Adrenal gland (tissue), 12 donors: ENCODE data around the gene PDE10A. TPM values are rescaled to one million over a fixed set of nuclear protein-coding genes. Genes with fewer than 3 reads are reported as not detected.

Experiments
- DNase-seq, 7 donors: peaks; one replicate each; pipeline ENCODE4 v3.0.0-alpha.2; 2019 to 2020
- H3K27ac ChIP-seq, 5 donors: fragments of 200-600 bp; sonication (generic) in 4 of 5; 1 replicate in 3 of 5; 2 replicates in 2 of 5; pipeline versions ENCODE4 v1.5.1 to v1.8.0; 2016 to 2020; ENCODE audit warnings: mild to moderate bottlenecking in 1 of 5
- H3K27me3 ChIP-seq: fragments of 200-600 bp; 2 replicates; pipeline ENCODE4 v1.8.0; 2021
- H3K36me3 ChIP-seq, 2 donors: fragments of 200-600 bp; replicated peaks in 1 of 2; 1 replicate in 1 of 2; 2 replicates in 1 of 2; pipeline versions ENCODE4 v1.5.1 to v1.8.0; 2018 to 2022
- H3K4me1 ChIP-seq, 2 donors: fragments of 200-600 bp; replicated peaks in 1 of 2; 1 replicate in 1 of 2; 2 replicates in 1 of 2; pipeline versions ENCODE4 v1.5.1 to v1.8.0; 2018 to 2021
- H3K4me3 ChIP-seq, 4 donors: fragments of 200-600 bp; sonication (generic) in 3 of 4; one replicate each; pipeline ENCODE4 v1.5.1; 2016 to 2018
- H3K9me3 ChIP-seq, 3 donors: fragments of 200-600 bp; sonication (generic) in 1 of 3; replicated peaks in 1 of 3; 1 replicate in 2 of 3; 2 replicates in 1 of 3; pipeline versions ENCODE4 v1.5.1 to v1.8.0; 2016 to 2021
- POLR2A ChIP-seq, 2 donors: fragments of 450-650 bp; IDR thresholded peaks; one replicate each; pipeline ENCODE4 v1.6.1; 2017; ENCODE audit warnings: antibody characterized with exemption in 2 of 2, mild to moderate bottlenecking in 2 of 2, moderate library complexity in 1 of 2
- WGBS, 4 donors: extraction: QIAGEN DNeasy Blood & Tissue Kit in 2 of 4; methylation state at CpG; one replicate each; pipeline versions ENCODE4 v1.1.5 to v1.1.7; 2013 to 2017; 5-methylcytosine and 5-hydroxymethylcytosine counted together
- intact Hi-C, 2 donors: fragments of 100-400 bp; cut with DNase I; formaldehyde crosslinking; loops; one replicate each; pipeline versions ENCODE4 v1.14.1 to v1.15.0; 2022 to 2023
- polyA plus RNA-seq, 3 donors: library from polyadenylated mRNA; stranded (reverse); fragments of 200-250 nt in 2 of 3; fragments of 350-450 nt in 1 of 3; fragmentation: Illumina TruSeq in 1 of 3; extraction: RNeasy Lipid Tissue Mini Kit (QIAGEN cat#74804) in 1 of 3; gene quantifications; one replicate each; pipeline ENCODE4 v1.2.3, GENCODE V29; 2013 to 2014
- total RNA-seq, 9 donors: library from RNA; depleted of rRNA in 4 of 9; stranded (reverse); fragments of >200 nt in 4 of 9; fragments of 120-200 nt in 1 of 9; fragmentation: NEBNext Ultra II Directional in 1 of 9; extraction: Animal tissue kit (Norgen Biotek cat#: 25700) in 1 of 9; gene quantifications; one replicate each; pipeline versions ENCODE4 v1.1.0 to v1.2.4, GENCODE V29; 2013 to 2023
- TF ChIP-seq, protein P1 (sequence below), 6 experiments: fragments of 450-650 bp in 4 of 6; fragments of 200-600 bp in 2 of 6; sonication (generic) in 1 of 6; IDR thresholded peaks; 1 replicate in 5 of 6; 2 replicates in 1 of 6; pipeline versions ENCODE4 v1.5.1 to v1.8.0; 2016 to 2021; ENCODE audit warnings: antibody characterized with exemption in 6 of 6, mild to moderate bottlenecking in 2 of 6, moderate library complexity in 1 of 6
- donor health status: healthy with polysubstance abuse.
- donor health status: Bipolar disorder and iron deficiency.
- donor health status: DM: yes; HTN: yes; CAD: no.
- donor health status: DM: no; HTN: no; CAD: no.
- donor health status: DM: no; HTN: no; CAD: no.
- donor health status: DM: yes; HTN: yes; CAD: no.

Gene PDE10A
- total and polyA plus RNA-seq, 12 donors = 4.0 to 199 (median 27.8) TPM

DNA sequence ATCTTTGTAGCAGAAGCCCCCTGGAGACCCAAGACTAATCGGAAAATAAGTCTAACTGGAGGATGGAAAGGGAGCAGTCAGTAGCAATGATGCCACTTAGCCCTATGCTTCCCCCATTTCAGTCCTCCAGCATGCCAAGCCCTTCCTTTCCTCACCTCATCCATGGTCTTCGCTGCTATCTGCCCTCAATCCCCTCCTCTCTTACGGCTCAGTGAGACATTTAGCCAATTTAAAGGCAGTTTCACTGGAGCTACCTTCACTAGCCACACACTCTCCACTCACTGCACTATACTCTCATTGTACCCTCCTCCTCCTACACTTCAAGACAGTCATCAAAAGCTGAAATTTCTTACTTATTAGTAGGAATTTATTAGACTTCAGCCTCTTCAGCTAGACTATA, 111.2 kb downstream of the PDE10A start:
- Histone ChIP-seq H3K27me3 (no peaks in the 10 kb centered on the region), H3K4me3 (no peak overlapping the region), H3K4me1 (peaks cover 0 to 4% of the 10 kb centered on the region in 2 donors), H3K9me3 (no peaks in the 10 kb centered on the region), H3K36me3 (no peaks in the 10 kb centered on the region), H3K27ac (no peak overlapping the region)
- 62 to 85% (median 75%) methylated on average over 3 of the region's 3 CpGs for WGBS, 4 donors
- DNase-seq = no peak
- TF ChIP-seq POLR2A (IDR thresholded peaks at IDR 0.05) = no peak
- TF ChIP-seq, protein P1, sequence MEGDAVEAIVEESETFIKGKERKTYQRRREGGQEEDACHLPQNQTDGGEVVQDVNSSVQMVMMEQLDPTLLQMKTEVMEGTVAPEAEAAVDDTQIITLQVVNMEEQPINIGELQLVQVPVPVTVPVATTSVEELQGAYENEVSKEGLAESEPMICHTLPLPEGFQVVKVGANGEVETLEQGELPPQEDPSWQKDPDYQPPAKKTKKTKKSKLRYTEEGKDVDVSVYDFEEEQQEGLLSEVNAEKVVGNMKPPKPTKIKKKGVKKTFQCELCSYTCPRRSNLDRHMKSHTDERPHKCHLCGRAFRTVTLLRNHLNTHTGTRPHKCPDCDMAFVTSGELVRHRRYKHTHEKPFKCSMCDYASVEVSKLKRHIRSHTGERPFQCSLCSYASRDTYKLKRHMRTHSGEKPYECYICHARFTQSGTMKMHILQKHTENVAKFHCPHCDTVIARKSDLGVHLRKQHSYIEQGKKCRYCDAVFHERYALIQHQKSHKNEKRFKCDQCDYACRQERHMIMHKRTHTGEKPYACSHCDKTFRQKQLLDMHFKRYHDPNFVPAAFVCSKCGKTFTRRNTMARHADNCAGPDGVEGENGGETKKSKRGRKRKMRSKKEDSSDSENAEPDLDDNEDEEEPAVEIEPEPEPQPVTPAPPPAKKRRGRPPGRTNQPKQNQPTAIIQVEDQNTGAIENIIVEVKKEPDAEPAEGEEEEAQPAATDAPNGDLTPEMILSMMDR (IDR thresholded peaks at IDR 0.05) = no peak
- intact Hi-C loops = no loop called here

DNA sequence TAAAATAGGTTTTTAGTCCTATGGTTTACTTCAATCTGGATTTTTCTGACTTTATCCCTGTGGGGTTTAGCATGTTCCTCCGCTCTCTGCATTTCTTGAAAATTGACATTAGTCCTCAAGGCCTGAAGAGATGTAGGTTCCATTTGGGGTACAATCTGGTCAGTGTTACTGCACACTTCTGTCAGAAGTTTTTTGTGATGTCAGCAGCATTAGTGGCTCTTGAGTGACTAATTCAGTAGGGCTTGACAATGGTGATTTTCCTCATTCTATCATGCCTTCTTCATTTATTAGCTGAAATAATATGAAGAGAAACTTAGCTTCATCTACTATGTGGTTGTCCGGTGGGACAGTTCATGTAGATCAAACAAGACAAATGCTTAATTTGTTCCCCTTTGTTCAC, 114.6 kb downstream of the PDE10A start:
- Histone ChIP-seq H3K36me3 (no peaks in the 10 kb centered on the region), H3K27ac (no peak overlapping the region), H3K27me3 (no peaks in the 10 kb centered on the region), H3K4me1 (no peaks in the 10 kb centered on the region), H3K9me3 (no peaks in the 10 kb centered on the region), H3K4me3 (no peak overlapping the region)
- DNase-seq = no peak
- TF ChIP-seq, protein P1 (IDR thresholded peaks at IDR 0.05) = no peak
- intact Hi-C loops = no loop called here
- WGBS, 4 donors = 94 to 98% (median 96%) methylated on average over 2 of the region's 2 CpGs

DNA sequence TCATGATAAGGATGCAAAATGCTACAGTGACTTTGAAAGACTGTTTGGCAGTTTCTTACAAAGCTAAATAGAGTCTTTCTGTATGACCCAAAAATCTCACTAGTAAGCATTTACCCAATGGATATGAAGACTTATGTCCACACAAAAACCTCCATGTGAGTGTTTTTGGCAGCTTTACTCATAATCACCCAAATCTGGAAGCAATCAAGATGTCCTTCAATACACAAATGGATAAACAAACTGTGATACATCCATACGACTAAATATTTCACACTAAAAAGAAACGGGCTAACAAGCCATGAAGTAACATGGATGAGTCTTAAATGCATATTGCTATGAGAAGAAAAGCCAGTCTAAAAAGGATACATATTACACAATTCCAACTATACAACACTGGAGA, 117.2 kb downstream of the PDE10A start:
- WGBS, 4 donors = 41 to 55% (median 54%) methylated on average over 2 of the region's 2 CpGs
- intact Hi-C loops = no loop called here
- TF ChIP-seq, protein P1 (IDR thresholded peaks at IDR 0.05) = no peak
- TF ChIP-seq POLR2A (IDR thresholded peaks at IDR 0.05) = no peak
- no peak for DNase-seq
- H3K4me1 ChIP-seq = no peaks in the 10 kb centered on the region
- no peak overlapping the region for H3K4me3 ChIP-seq
- no peak overlapping the region for H3K27ac ChIP-seq
- H3K36me3 ChIP-seq = no peaks in the 10 kb centered on the region
- H3K9me3 ChIP-seq = no peaks in the 10 kb centered on the region
- H3K27me3 ChIP-seq = no peaks in the 10 kb centered on the region

DNA sequence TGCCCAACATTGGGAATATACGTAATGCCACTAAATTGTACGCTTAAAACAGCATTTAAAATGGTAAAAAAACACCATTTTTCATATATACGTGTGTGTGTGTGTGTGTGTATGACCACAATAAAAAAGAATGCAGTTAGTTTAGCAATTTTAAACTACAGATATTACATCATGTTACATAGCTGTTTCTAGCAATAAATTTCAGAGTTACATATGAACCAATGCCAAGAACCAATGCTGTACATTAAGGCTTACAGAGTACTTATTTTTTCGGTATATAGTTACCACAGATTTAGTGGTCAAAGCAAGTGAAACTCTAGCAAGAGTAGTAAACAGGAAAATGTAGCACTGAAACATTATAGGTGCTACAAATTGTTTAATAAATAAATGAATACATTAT, 119.3 kb downstream of the PDE10A start:
- WGBS, 4 donors = 72 to 96% (median 94%) methylated on average over 4 of the region's 4 CpGs
- Histone ChIP-seq H3K9me3 (no peaks in the 10 kb centered on the region), H3K36me3 (no peaks in the 10 kb centered on the region), H3K4me3 (no peak overlapping the region), H3K27me3 (no peaks in the 10 kb centered on the region), H3K4me1 (no peaks in the 10 kb centered on the region), H3K27ac (no peak overlapping the region)
- intact Hi-C loops = no loop called here
- DNase-seq = no peak
- no peak for TF ChIP-seq POLR2A (IDR thresholded peaks at IDR 0.05)
- TF ChIP-seq, protein P1 (IDR thresholded peaks at IDR 0.05) = no peak
